GM18870 (cell line): ENCODE results near the gene GGTA1.

Source experiments
- ATAC-seq: cut with Tn5 transposase; IDR thresholded peaks from one replicate; pipeline ENCODE4 v1.9.1; 2021; ENCODE audit warnings: moderate library complexity; ENCODE audit not compliant: unreplicated experiment

The GGTA1 gene

GRCh38 chr9:121411993-121412392, 87.7 kb downstream of the GGTA1 start:
- ATAC-seq = no peak

- ATAC-seq = no peak
These were observed 93.7 kb downstream of the GGTA1 start for GRCh38 chr9:121405899-121406298.
